Body of pancreas (tissue), 4 donors: Measurements from ENCODE around the gene SCFD2. TPM values are rescaled to one million over a fixed set of nuclear protein-coding genes. Genes with fewer than 3 reads are reported as not detected.

Experiments
- ATAC-seq: fragments of 150-250 bp; one replicate; pipeline ENCODE4 v1.9.1; 2016
- DNase-seq, 4 donors: peaks; one replicate each; pipeline ENCODE4 v3.0.0-alpha.2; 2019
- H3K27ac ChIP-seq, 4 donors: fragments of 200-600 bp; sonication (generic); 1 replicate in 3 of 4; 2 replicates in 1 of 4; pipeline versions ENCODE4 v1.5.1 to v1.6.1; 2016 to 2019; ENCODE audit warnings: mild to moderate bottlenecking in 1 of 4, mixed read lengths in 1 of 4, moderate library complexity in 1 of 4
- H3K27me3 ChIP-seq, 2 donors: fragments of 200-600 bp; sonication (generic); one replicate each; pipeline ENCODE4 v1.6.0; 2016; ENCODE audit warnings: mild to moderate bottlenecking in 1 of 2
- H3K36me3 ChIP-seq, 2 donors: fragments of 200-600 bp; sonication (generic); replicated peaks in 1 of 2; 2 replicates each; pipeline ENCODE4 v1.5.1; 2016; ENCODE audit warnings: low read depth in 2 of 2; ENCODE audit not compliant: insufficient read depth in 1 of 2
- H3K4me1 ChIP-seq: fragments of 200-600 bp; sonication (generic); one replicate; pipeline ENCODE4 v1.6.0; 2016
- H3K4me3 ChIP-seq, 2 donors: fragments of 200-600 bp; sonication (generic); 1 replicate in 1 of 2; 2 replicates in 1 of 2; pipeline ENCODE4 v1.5.1; 2016 to 2019
- H3K9me3 ChIP-seq, 3 donors: fragments of 200-600 bp; sonication (generic); 1 replicate in 2 of 3; 2 replicates in 1 of 3; pipeline ENCODE4 v1.5.1; 2016
- POLR2A ChIP-seq, 3 donors: fragments of 450-650 bp; IDR thresholded peaks; one replicate each; pipeline ENCODE4 v1.6.1; 2016; ENCODE audit warnings: antibody characterized with exemption in 3 of 3, mild to moderate bottlenecking in 2 of 3
- WGBS, 2 donors: methylation state at CpG; one replicate each; pipeline ENCODE4 v1.1.5; 2017; 5-methylcytosine and 5-hydroxymethylcytosine counted together
- intact Hi-C: fragments of 100-400 bp; cut with DNase I; formaldehyde crosslinking; loops from one replicate; pipeline ENCODE4 v1.15.1; 2023
- total RNA-seq, 2 donors: library from RNA; depleted of rRNA; stranded (reverse); fragments of >200 nt; gene quantifications; one replicate each; pipeline ENCODE4 v1.1.0, GENCODE V29; 2016
- TF ChIP-seq, protein P1 (sequence below), 7 experiments: fragments of 450-650 bp in 4 of 7; fragments of 200-600 bp in 3 of 7; sonication (generic) in 3 of 7; IDR thresholded peaks; one replicate each; pipeline ENCODE4 v1.5.1; 2016 to 2019; ENCODE audit warnings: antibody characterized with exemption in 7 of 7

The SCFD2 gene
- total RNA-seq, 2 donors from 2014 or later, result 17.9 to 53.7 TPM

- no peak overlapping the region for H3K4me3 ChIP-seq
- peak; percentile 82 for ATAC-seq
- WGBS, 2 donors, result 0% methylated on average over 1 of the region's 1 CpG
- TF ChIP-seq, protein P1, sequence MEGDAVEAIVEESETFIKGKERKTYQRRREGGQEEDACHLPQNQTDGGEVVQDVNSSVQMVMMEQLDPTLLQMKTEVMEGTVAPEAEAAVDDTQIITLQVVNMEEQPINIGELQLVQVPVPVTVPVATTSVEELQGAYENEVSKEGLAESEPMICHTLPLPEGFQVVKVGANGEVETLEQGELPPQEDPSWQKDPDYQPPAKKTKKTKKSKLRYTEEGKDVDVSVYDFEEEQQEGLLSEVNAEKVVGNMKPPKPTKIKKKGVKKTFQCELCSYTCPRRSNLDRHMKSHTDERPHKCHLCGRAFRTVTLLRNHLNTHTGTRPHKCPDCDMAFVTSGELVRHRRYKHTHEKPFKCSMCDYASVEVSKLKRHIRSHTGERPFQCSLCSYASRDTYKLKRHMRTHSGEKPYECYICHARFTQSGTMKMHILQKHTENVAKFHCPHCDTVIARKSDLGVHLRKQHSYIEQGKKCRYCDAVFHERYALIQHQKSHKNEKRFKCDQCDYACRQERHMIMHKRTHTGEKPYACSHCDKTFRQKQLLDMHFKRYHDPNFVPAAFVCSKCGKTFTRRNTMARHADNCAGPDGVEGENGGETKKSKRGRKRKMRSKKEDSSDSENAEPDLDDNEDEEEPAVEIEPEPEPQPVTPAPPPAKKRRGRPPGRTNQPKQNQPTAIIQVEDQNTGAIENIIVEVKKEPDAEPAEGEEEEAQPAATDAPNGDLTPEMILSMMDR (IDR thresholded peaks at IDR 0.05), result peak; percentile 52 to 75 (median 66)
- TF ChIP-seq POLR2A (IDR thresholded peaks at IDR 0.05), result no peak
- H3K4me1 ChIP-seq, result peaks cover 21% of the 10 kb centered on the region
- H3K9me3 ChIP-seq, result no peaks in the 10 kb centered on the region
- no peaks in the 10 kb centered on the region for H3K36me3 ChIP-seq
- H3K27ac ChIP-seq, result peak overlapping the region in 2 of 4 donors; percentile 33 to 35
- intact Hi-C loops, result loop anchor here (5.0 to 10.0 kb wide), 2 partner anchors 436 to 609 kb away; no protein-coding TSS in a partner anchor
- no peaks in the 10 kb centered on the region for H3K27me3 ChIP-seq
- peak in 1 of 4 donors; percentile 38 for DNase-seq
Observed at GRCh38 chr4:52983563-52984303, 382.1 kb downstream of the SCFD2 start.

- 26% methylated on average over 3 of the region's 3 CpGs for WGBS, 2 donors
- ATAC-seq, result no peak
- H3K27me3 ChIP-seq, result no peaks in the 10 kb centered on the region
- no peak for TF ChIP-seq POLR2A (IDR thresholded peaks at IDR 0.05)
- TF ChIP-seq, protein P1 (IDR thresholded peaks at IDR 0.05), result no peak
- intact Hi-C loops, result loop anchor here (5.0 to 10.0 kb wide), 2 partner anchors 436 to 608 kb away; no protein-coding TSS in a partner anchor
- H3K27ac ChIP-seq, result no peak overlapping the region
- no peak overlapping the region for H3K4me3 ChIP-seq
- DNase-seq, result no peak
- no peaks in the 10 kb centered on the region for H3K9me3 ChIP-seq
- H3K36me3 ChIP-seq, result no peaks in the 10 kb centered on the region
- peaks cover 21% of the 10 kb centered on the region for H3K4me1 ChIP-seq
Observed at GRCh38 chr4:52982946-52983340, 382.9 kb downstream of the SCFD2 start.

DNA sequence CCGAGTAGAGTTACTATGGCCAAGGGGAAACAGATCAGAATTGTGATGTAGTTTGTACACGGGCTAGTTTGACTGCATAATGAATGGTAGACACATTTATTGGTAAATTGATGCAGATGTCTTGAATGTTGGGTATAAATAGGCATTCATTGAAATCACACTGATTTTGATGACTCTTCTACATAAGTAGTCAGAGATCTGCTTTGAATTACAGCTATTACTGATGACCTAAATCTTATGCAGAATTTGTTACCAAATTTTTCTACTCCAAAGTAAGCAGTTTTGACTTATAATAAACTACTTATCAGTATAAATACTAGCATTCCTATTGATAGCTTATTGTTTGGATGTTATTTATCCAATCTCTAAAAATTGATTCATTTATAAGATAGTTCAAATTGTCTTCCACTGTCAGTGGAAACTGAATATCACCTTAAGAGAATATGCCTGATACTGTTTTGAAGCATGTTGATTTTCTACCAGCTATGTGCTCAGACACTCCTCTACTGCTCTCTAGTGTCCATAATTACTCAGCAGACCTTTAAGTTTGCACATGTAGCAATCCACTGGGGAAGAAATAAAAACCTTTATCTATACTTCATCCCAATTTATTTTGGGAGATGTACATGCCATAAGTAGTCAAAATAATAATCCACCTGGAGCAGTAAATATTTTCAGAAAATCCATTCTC lies 383.5 kb downstream of the SCFD2 start:
- no peak for TF ChIP-seq POLR2A (IDR thresholded peaks at IDR 0.05)
- TF ChIP-seq, protein P1 (IDR thresholded peaks at IDR 0.05), result peak; percentile 62 to 87 (median 80)
- H3K27me3 ChIP-seq, result no peaks in the 10 kb centered on the region
- no peak overlapping the region for H3K4me3 ChIP-seq
- intact Hi-C loops, result loop anchor here (5.0 to 10.0 kb wide), 2 partner anchors 435 to 608 kb away; no protein-coding TSS in a partner anchor
- ATAC-seq (peak; percentile 83), DNase-seq (peak in 1 of 4 donors; percentile 22)
- peaks cover 21% of the 10 kb centered on the region for H3K4me1 ChIP-seq
- no peaks in the 10 kb centered on the region for H3K9me3 ChIP-seq
- H3K36me3 ChIP-seq, result no peaks in the 10 kb centered on the region
- H3K27ac ChIP-seq, result no peak overlapping the region
- WGBS, 2 donors, result 50 to 55% methylated on average over 2 of the region's 2 CpGs

- Histone ChIP-seq H3K27me3 (no peaks in the 10 kb centered on the region), H3K27ac (no peak overlapping the region), H3K9me3 (no peaks in the 10 kb centered on the region), H3K36me3 (no peaks in the 10 kb centered on the region), H3K4me3 (no peak overlapping the region), H3K4me1 (peaks cover 21% of the 10 kb centered on the region)
- DNase-seq (no peak), ATAC-seq (no peak)
- TF ChIP-seq, protein P1 (IDR thresholded peaks at IDR 0.05), result no peak
- no peak for TF ChIP-seq POLR2A (IDR thresholded peaks at IDR 0.05)
- intact Hi-C loops, result loop anchor here (5.0 to 10.0 kb wide), 2 partner anchors 433 to 605 kb away; no protein-coding TSS in a partner anchor
- 79 to 93% methylated on average over 3 of the region's 3 CpGs for WGBS, 2 donors
Observed at GRCh38 chr4:52979821-52980590, 385.9 kb downstream of the SCFD2 start.
